Islet precursor cell (in vitro differentiated cells): ENCODE measurements around the gene CENPI.
A peak's percentile ranks its signal among the peaks of the same experiment; 100 is the strongest.
"Not testable (repeated sequence)": the region's sequence is repeated elsewhere in the genome, so short reads cannot be mapped to it uniquely, and the experiment has no call there.

ENCODE experiments used
- DNase-seq: peaks from one replicate; pipeline ENCODE4 v3.0.0-alpha.2; 2018

The CENPI gene, protein sequence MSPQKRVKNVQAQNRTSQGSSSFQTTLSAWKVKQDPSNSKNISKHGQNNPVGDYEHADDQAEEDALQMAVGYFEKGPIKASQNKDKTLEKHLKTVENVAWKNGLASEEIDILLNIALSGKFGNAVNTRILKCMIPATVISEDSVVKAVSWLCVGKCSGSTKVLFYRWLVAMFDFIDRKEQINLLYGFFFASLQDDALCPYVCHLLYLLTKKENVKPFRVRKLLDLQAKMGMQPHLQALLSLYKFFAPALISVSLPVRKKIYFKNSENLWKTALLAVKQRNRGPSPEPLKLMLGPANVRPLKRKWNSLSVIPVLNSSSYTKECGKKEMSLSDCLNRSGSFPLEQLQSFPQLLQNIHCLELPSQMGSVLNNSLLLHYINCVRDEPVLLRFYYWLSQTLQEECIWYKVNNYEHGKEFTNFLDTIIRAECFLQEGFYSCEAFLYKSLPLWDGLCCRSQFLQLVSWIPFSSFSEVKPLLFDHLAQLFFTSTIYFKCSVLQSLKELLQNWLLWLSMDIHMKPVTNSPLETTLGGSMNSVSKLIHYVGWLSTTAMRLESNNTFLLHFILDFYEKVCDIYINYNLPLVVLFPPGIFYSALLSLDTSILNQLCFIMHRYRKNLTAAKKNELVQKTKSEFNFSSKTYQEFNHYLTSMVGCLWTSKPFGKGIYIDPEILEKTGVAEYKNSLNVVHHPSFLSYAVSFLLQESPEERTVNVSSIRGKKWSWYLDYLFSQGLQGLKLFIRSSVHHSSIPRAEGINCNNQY

DNA sequence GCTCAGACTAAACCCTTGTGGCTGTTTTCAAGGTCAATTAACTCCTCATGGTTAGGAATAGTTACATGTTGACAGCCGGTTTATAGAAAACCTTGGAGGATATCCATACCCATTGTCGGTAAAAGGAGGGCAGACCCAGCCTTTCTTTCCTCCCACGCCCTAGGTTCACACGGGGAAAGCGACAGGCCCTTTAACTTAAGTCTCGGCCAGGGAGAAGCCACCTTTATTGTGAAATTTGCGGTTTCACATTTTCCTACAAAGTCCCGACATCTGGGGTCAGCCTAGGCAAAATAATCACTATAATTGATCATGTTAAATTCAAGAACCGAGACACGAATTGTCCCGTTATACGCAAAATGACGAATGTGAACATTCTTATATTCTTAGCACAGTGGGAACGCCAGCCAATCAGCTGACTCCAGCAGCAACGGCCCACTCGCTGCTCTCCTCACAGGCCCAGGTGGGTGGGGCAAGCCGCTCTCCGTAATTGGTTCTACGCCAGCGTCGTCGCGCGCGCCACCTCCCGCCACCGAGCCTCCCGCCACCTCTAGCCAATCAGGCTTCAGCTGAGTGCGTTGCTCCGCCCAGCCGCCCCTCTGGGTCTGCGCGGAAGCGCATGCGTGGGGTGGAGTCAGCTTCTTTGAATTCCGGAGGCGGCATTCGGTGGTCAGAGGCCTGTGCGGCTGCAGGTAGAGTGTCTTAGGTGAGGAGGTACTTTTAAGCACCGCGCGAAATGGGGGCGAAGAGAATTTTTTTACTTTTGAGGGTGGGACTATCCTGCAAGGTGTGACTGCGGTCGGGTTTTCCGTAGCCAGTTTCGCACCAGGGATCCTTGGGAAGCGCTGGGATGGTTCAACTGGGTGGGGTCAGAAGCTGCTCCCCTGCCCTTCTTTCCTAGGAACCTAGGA, at the start of gene CENPI:
CENPI (plus strand) TSS at position 659 of the 908 bp plus-strand sequence. CDS start 2,867 bp downstream, outside the sequence.
- DNase-seq = peak; percentile 97

DNA sequence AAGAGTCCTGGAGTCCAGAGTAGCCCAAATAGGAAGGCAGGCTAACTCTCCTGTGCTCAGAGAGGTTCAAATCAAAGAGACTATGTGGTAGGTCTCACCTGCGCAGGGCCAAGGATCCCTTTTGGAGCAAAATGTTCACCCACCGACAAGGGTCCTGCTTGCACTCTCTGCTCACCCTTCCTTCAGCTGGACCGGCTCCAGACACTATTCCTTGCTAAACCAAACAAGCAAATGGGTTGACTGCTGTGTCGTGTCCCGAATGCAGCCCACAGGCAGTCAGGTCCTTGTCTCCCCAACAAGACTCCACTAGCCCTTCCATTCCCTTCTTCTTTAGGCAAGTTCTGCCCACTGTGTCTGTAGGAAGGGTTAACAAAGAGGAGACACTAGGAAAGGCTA, 46.9 kb upstream of the CENPI start:
- no peak for DNase-seq

DNA sequence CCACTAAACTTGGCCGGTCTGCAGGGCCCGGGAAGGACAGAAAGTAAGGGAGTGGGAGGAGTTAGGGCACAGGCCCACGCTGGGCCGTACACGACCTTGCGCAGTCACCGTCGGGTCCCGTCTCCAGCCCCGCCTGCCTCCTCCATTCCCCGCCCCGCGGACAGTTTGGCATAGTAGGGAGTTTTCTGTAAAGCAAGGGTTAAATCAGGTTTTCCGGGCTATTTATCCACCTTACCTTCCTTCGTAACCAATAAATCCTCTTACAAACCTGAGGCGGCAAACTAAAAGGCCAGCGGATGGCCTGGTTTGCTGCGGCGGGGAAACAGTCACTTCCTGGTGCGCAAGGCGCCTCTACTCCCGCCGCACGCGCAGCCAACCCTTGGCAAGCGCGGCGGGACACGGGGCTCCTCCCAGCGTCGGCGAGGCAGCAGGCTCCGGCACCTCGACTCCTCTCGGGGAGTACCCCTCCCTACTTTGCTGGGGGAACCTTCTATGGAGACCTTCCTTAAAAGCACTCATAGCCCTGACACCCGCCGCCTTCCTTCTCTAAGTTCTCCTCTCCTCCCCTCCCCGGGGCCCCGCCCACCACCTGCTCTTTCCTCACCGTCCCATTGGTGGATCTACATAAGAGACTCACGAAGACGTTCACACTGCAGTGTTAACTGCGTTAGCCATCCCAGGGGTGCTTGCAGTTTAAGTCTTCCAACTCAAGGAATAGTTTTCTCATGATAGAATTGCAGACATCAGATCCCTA, 46.3 kb upstream of the CENPI start, which contains the start of gene TRMT2B:
TRMT2B (minus strand) TSS at position 563 of the 754 bp plus-strand sequence. CDS start 9,822 bp downstream, outside the sequence.
- peak; percentile 81 for DNase-seq

DNA sequence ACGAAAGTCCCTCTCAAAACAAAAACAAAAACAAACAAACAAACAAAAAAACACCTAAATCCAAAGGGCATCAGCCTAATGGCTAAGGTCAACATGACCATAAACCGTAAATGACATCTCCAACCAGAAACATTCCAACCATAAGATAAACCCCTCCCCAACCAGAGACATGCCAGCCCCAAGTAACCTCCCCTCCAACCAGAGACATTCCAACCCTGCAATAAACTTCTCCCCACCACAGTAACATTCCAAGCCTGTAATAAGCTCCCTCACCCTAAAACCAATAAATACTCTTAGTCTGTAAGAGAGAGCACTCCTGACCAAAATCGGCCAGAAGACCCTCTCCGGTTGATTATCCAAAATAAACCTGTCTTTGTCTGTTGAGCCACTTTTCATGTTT, 41.5 kb upstream of the CENPI start:
- not testable (repeated sequence) for DNase-seq

DNA sequence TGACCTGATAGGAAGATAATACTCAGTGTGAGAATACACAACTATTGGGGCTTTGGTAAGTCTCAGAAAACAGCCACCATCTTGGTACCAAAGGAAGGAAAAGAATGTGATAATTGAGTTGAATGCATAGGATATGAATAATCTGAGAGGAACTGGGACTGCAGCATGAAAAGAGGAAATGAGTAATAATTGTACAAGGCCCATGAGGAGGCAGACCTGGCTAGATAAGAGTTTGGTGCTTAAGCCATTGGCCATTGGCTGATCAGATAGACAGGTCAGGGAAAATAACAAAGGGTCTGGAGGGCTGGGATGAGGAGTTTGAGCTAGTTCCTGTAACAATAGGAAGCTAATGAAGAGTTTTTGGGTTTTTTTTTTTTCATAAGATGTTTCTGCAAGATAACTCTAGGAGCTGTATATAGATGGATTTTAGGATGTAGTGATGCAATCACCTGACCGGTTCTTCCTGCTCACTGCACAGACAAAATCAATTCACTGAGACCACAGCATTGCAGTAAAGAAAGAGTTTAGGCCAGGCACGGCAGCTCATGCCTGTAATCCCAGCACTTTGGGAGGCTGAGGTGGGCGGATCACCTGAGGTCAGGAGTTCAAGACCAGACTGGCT, 40.8 kb upstream of the CENPI start:
- no peak for DNase-seq

DNA sequence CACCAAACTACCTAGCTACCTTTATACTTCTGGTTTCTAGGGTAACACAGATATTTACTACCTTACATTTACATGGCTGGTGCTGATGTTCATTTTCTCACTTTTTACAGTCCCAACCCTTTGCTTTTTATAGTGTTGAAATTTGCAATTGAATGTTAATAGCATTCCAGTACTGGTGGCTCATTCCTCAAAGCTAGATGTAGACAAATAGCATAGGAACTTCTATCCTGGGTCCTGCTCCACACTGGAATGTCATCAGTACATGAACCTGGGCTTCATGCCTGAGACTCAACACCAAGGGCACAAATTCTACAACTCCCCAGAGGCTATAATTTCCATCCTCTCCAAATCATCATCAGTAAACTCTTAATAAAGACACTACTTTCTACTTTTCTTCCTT, 35.8 kb upstream of the CENPI start:
- no peak for DNase-seq

DNA sequence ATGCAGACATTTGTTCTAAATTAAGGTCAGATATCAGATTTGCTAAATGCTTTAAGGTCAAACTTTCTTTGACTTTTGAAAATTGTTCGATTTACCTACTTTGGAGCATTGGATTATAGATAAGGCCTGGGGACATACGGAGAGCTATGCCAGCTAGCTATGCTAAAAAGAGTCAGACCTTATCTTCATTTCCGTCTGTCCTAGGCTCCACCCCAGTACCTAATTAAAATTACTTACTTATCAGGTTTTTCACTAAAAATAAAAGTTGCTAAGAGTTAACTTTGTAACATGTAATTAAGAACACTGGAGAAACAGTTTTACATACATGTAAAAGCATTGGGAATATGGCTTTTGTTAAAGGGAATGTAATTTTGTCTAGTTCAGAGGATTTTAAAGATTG, 26.4 kb upstream of the CENPI start:
- no peak for DNase-seq

DNA sequence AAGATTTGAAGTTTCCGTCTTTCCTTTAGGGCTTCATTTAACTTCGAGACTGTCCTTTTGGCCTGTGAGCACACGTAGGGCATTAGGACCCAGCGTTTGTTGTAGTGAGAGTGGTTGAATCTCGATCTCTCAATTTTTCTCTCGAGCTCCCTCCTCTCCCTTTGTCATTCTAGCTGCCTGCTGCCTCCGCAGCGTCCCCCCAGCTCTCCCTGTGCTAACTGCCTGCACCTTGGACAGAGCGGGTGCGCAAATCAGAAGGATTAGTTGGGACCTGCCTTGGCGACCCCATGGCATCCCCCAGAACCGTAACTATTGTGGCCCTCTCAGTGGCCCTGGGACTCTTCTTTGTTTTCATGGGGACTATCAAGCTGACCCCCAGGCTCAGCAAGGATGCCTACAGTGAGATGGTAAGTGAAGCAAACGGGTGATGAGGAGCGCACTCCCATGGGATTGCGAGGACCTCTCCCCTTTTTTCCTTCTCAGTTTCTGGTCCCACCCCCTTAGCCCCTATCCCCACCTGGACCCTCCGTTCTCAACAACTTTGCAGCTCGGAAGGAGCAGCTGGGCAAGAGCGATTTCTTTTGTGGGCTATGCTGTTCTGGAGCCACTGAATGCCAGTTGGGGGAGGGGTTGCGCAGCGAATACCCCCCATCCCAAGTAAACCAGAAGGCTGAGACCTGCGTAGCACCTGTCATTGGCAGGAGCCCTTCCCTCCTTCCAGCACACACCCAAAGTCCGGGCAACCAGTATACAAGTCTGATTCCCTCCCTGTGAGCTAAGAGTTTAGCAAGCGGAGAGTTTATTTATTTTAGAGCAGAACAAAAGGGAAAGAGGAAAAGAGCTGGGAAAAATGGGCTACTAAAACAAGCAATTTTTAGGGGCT, 19.0 kb upstream of the CENPI start, which contains the start of gene TMEM35A:
TMEM35A (plus strand) TSS at position 164 of the 883 bp plus-strand sequence; CDS start at position 288, 124 bp downstream.
- no peak for DNase-seq

DNA sequence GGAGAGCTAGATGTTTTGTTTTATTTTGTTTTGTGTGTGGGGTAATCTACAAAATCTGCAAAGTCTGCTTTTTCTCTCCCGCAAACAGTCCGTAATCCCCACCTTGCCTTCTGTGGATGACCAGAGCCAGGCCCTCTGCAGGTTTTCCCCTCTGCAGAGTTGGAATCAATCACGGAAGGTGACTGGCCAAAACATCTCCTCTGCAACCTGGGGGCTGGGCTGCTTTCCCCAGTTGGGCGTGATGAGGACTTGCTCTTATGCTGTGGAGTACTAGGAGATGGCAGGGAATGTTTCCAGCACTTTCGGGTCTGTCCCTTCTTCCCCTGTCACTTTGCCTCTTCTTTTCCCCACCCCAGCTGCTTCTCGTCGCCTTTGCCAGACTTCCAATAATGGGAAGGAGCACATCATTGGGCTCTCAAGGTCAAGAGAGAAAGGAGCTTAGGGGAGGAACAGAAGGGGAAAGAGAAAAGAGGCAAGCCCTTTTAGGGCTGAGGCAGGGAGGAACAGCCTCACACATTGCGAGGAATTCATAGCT, 18.2 kb upstream of the CENPI start:
- no peak for DNase-seq

DNA sequence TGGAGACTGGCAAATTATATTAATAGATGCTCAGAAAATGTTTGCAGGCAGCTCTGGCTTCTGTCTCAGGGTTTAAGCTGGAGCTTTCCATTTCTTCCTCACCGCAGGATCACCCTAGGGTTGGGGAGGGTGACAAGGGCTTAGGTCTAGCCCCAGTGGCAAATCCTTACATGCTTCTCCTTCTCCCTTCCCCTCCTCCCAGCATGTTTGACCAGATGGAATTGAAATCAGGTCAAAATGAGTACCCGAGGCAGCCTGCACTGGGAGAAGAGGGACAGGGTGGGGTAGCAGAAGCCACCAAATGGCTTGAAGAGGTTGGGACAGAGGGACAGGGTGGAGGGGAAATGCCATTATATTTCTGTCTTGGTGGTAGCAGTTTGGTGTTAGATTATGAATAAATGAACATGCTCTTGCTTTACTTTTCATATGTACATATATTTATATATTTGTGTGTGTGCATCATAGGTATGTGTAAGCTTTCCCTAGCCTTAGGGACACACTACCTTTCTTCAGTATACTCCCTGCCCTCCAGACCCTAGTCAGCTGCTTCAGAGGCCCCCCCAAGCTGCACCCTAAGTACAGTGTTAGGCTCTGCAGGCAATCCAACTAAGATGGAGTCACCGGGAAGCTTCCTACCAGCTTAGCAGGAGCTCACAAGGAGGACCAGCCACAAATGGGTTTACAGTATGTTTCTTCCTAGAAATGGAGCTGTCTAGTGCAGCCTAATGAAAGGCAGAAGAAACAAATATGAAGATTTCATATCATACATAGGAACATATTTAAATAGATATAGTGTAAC, 17.5 kb upstream of the CENPI start:
- no peak for DNase-seq

DNA sequence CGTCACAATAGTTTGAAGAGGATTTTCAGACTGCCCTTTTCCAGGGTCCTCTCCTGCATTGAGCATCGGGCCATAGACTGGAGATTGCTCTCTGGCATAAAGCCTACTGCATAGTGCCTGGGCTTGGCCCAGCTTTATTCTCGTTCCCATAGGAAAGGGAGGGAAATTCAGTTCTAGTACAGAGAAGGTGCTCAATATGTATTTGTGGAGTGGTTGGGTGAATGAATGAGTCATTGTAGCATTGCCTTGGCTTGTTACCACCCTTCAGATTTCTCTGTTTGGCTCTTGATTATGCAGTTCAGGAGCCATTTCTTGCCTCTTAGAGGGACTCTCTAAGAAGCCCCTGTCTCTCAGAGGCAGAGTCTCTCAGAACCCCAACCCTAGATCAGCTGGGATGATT, 16.8 kb upstream of the CENPI start:
- DNase-seq = no peak

DNA sequence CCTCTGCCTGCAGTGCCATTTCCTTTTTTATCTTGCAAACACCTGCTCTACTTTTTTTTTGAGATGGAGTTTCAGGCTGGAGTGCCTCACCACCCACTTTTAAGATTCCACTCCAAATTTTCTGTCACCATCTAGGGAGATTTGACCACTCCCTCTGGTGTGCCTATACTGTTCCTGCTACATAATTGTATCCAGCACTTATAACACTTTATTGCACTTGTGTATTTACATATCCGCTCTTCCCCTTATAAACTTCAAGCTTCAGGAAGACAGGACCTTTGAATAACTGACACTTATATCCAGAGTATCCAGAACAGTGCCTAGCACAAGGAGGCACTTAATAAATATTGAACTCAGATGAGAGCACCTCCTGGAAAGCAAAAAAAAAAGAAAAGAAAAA, 6.2 kb upstream of the CENPI start:
- DNase-seq = no peak

DNA sequence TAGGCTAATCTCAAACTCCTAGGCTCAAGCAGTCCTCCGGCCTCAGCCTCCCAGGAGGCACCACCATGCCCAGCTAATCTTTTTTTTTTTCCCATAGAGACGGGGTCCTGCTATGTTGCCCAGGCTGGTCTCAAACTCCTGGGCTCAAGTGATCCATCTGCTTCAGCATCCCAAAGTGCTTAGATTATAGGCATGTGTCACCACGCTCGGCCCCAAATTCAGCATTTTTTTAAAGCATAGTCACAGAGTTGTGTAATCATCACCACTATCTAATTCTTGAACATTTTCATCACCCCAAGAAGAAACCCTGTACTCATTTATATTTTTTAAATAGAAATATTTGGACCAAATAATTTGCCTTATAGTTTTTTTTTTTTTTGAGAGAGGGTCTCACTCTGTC, 10.3 kb downstream of the CENPI start:
- DNase-seq = no peak

DNA sequence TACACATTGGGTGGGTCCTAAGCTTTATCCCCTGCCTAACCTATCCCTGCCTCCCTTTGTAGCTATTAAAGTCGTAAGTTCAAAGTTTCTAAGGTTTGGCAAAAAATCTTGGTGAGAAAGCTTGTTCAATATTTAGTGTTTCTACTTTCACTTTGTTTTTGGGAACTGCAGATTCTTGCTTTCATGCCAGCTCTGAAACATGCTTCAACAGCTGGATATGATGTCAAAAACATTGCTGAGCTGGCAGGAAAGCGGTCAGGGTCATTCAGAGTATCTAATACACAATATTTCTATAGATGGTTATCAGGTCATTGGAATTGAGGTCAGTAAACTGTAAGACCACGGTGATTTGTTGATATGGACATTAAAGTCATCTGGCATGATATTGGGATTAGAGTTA, 19.7 kb downstream of the CENPI start:
- no peak for DNase-seq

DNA sequence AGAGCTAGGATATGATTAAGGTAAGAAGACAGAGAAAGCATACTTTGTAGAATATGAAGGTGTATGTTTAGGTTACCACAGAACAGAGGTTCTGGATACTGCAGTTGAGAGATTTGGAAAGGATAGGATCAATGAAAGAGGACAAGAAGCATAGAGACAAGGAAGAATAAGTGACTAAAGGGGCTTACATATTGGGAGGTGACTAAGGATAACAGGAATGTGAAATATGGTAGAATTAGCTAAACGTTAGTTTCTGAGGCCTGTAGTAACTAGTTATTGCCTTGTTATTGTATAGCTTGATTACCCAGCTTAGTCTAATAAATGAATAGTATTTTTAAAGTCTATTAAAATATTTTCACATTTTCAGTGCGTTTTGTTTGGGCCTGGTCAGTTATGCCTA, 38.2 kb downstream of the CENPI start:
- no peak for DNase-seq
